ENCODE data around the gene PPP1R9A. TPM values are rescaled to one million over a fixed set of nuclear protein-coding genes. Genes with fewer than 3 reads are reported as not detected.

Gene PPP1R9A
- 0.02 TPM in 1 of 2 replicates, not detected in the other for polyA plus RNA-seq (2011; rRNA removed)
- polyA minus RNA-seq (2011; rRNA and poly(A)+ RNA removed), result not detected in 2 replicates

DNA sequence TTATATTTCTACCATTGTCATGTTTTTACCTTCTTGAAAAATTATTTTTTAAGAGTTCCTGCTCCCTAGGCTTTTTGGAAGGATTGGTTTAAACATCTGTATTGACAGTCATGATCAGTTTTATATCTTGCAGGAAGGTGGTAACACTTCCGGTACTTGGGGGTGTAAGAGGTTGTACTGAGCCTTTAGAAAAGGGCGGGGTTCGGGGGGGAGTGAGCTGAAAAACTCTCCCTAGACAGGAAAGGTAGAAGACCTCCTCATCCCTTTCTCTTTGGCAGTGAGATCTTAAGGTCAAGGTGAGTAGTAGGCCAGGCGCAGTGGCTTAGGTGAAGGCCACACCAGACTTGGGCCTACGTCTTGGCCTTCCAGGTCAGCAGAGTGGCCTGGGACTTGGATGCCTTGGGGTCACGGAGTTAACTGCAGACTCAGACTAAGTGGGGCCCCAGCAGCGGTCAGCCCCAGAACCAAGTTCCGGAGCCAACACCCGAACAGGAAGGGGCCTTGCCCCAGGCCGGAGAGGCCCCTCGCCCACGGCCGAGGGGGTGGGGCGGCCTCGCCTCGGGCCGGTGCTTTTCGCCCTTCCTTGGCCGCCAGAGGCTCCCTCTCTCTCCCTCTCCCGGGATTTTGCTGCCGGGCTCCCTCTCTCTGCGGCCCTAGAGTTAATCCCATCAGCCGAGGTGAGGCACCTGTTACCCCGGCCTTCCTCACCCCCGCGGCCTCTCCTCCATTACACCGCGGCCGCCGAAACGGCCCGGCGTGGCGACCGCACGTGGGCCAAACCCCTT is at the start of gene PPP1R9A:
PPP1R9A (plus strand) TSS at position 569 of the 785 bp plus-strand sequence. CDS start 2,520 bp downstream, outside the sequence.
- TF ChIP-seq, protein P1, sequence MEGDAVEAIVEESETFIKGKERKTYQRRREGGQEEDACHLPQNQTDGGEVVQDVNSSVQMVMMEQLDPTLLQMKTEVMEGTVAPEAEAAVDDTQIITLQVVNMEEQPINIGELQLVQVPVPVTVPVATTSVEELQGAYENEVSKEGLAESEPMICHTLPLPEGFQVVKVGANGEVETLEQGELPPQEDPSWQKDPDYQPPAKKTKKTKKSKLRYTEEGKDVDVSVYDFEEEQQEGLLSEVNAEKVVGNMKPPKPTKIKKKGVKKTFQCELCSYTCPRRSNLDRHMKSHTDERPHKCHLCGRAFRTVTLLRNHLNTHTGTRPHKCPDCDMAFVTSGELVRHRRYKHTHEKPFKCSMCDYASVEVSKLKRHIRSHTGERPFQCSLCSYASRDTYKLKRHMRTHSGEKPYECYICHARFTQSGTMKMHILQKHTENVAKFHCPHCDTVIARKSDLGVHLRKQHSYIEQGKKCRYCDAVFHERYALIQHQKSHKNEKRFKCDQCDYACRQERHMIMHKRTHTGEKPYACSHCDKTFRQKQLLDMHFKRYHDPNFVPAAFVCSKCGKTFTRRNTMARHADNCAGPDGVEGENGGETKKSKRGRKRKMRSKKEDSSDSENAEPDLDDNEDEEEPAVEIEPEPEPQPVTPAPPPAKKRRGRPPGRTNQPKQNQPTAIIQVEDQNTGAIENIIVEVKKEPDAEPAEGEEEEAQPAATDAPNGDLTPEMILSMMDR (IDR thresholded peaks at IDR 0.05; ENCODE audit: low read depth, low read length), result peak; percentile 10; the same call in 1 of the 2 replicates
- no peaks in the 10 kb centered on the region for H3K9me3 ChIP-seq (ENCODE audit: control insufficient read depth, insufficient read depth, low read length)
- H3K4me3 ChIP-seq (ENCODE audit: low read depth, low read length), result peak within 1 kb of the TSS; percentile 37
- peaks cover 25% of the 10 kb centered on the region for H3K27me3 ChIP-seq (ENCODE audit: control insufficient read depth, insufficient read depth, low read length)
- CTCF ChIA-PET, result no interaction called here
- POLR2A ChIA-PET, result no interaction called here
- H3K27ac ChIP-seq (ENCODE audit: low read depth, low read length), result no peak within 1 kb of the TSS
- DNase-seq (ENCODE audit: low read depth, low spot score), result no peak

DNA sequence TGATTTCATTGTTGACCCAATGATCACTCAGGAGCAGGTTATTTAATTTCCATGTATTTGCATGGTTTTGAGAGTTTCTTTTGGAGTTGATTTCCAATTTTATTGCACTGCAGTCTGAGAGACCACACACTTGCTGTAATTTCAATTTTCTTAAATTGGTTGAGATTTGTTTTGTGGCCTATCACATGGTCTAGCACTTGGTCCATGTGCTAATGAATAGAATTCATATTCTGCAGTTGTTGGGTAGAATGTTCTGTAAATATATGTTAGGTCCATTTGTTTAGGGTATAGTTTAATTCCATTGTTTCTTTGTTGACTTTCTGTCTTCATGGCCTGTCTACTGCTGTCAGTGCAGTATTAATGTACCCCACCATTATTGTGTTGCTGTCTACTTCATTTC is 36.3 kb upstream of the PPP1R9A start:
- Histone ChIP-seq H3K9me3 (ENCODE audit: control insufficient read depth, insufficient read depth, low read length) (no peaks in the 10 kb centered on the region), H3K27ac (ENCODE audit: low read depth, low read length) (no peak overlapping the region), H3K27me3 (ENCODE audit: control insufficient read depth, insufficient read depth, low read length) (no peaks in the 10 kb centered on the region), H3K4me3 (ENCODE audit: low read depth, low read length) (no peak overlapping the region)
- CTCF ChIA-PET, result no interaction called here
- POLR2A ChIA-PET, result no interaction called here
- DNase-seq (ENCODE audit: low read depth, low spot score), result no peak
- TF ChIP-seq, protein P1 (IDR thresholded peaks at IDR 0.05; ENCODE audit: low read depth, low read length), result no peak

DNA sequence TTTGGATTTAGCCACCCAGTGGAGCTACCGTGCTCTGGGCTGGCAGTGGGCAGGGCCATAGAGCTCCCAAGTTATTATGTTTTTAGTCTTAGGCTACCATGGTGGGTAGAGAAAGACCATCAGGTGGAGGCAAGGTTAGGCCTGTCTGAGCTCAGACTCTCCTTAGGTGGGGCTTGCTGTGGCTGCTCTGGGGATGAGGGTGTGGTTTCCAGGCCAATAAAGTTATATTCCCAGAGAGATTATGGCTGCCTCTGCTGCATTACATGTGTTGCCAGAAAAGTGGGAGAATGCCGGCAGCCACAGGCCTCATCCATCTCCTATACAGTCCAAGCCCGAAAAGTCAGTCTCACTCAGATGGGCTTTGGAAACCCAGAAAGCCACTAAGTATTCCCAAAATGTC is 34.2 kb upstream of the PPP1R9A start:
- Histone ChIP-seq H3K9me3 (ENCODE audit: control insufficient read depth, insufficient read depth, low read length) (peaks cover 3% of the 10 kb centered on the region; the same call in 1 of the 2 replicates), H3K4me3 (ENCODE audit: low read depth, low read length) (no peak overlapping the region), H3K27me3 (ENCODE audit: control insufficient read depth, insufficient read depth, low read length) (no peaks in the 10 kb centered on the region), H3K27ac (ENCODE audit: low read depth, low read length) (no peak overlapping the region)
- no peak for DNase-seq (ENCODE audit: low read depth, low spot score)
- CTCF ChIA-PET, result no interaction called here
- POLR2A ChIA-PET, result no interaction called here
- TF ChIP-seq, protein P1 (IDR thresholded peaks at IDR 0.05; ENCODE audit: low read depth, low read length), result no peak

DNA sequence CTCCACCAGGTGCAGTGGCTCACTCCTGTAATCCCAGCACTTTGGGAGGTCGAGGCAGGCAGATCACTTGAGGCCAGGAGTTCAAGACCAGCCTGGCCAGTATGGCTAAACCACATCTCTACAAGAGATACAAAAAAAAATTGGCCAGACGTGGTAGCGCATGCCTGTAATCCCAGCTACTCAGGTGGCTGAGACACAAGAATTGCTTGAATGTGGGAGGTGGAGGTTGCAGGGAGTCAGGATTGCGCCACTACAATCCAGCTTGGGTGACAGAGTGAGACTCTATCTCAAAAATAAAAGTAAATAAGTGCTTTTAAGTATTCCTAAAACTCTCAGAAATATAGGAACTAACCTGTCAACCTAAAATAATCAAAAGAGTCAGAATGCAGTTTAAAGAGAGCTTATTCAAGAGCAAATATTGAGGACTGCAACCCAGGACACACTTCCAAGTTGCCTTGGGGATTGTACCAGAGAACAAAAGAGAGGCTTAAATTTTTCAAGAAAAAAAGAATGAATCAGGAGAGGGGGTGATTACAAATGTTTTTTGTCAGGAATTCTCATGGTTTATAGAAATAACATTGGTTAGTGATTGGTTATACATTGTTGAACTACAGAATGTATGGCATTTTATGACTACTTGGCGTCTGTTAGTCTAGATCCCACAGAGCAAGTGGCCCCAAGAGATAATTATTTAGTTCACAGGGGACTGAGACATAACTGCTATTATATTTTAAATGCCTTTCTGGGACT is 33.2 kb upstream of the PPP1R9A start:
- no peak overlapping the region for H3K4me3 ChIP-seq (ENCODE audit: low read depth, low read length)
- no peak overlapping the region for H3K27ac ChIP-seq (ENCODE audit: low read depth, low read length)
- TF ChIP-seq, protein P1 (IDR thresholded peaks at IDR 0.05; ENCODE audit: low read depth, low read length), result no peak
- no peak for DNase-seq (ENCODE audit: low read depth, low spot score)
- H3K27me3 ChIP-seq (ENCODE audit: control insufficient read depth, insufficient read depth, low read length), result no peaks in the 10 kb centered on the region
- CTCF ChIA-PET, result no interaction called here
- peaks cover 3% of the 10 kb centered on the region; the same call in 1 of the 2 replicates for H3K9me3 ChIP-seq (ENCODE audit: control insufficient read depth, insufficient read depth, low read length)
- POLR2A ChIA-PET, result no interaction called here

DNA sequence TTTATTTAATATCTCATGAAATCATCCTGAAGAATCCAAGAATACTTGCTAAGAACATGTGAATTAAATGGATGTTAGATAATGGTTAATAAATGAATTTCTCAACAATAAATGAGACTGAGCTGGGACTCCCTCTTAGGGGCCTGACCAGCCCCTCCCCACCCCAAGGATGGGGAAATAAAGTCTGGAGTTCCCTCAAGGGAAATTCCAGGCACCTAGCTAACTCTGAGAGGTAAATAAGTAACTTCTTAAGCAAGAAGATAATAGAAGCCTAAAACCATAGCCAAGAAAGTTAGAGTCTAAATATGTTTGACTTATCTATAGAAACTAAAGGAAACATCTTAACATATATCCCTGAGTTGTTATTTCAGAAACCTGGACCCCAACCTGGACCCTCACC is 32.2 kb upstream of the PPP1R9A start:
- CTCF ChIA-PET, result interaction anchor here (0.9 kb wide), 1 partner anchor 418 kb away, joined by 3 read pairs; no protein-coding TSS in a partner anchor
- no peak for DNase-seq (ENCODE audit: low read depth, low spot score)
- Histone ChIP-seq H3K27ac (ENCODE audit: low read depth, low read length) (no peak overlapping the region), H3K9me3 (ENCODE audit: control insufficient read depth, insufficient read depth, low read length) (peaks cover 3% of the 10 kb centered on the region; the same call in 1 of the 2 replicates), H3K27me3 (ENCODE audit: control insufficient read depth, insufficient read depth, low read length) (no peaks in the 10 kb centered on the region), H3K4me3 (ENCODE audit: low read depth, low read length) (no peak overlapping the region)
- POLR2A ChIA-PET, result no interaction called here
- TF ChIP-seq, protein P1 (IDR thresholded peaks at IDR 0.05; ENCODE audit: low read depth, low read length), result no peak

All from AG04450 (cell line).